OCI-LY1 (cell line): ENCODE measurements around the gene FAM136A.

Source experiments
- H2AFZ ChIP-seq: fragments of 200-600 bp; sonication (generic), shearing (Covaris generic); 2 replicates; pipeline ENCODE4 v1.6.0; 2014; ENCODE audit warnings: antibody characterized with exemption, mild to moderate bottlenecking, low read length
- H3F3A ChIP-seq: fragments of 200-600 bp; sonication (generic), shearing (Covaris generic); 2 replicates; pipeline ENCODE4 v1.6.0; 2014; ENCODE audit warnings: mild to moderate bottlenecking, antibody characterized with exemption, low read length, moderate library complexity; ENCODE audit not compliant: insufficient read depth
- H3K27ac ChIP-seq: fragments of 200-600 bp; sonication (generic); 2 replicates; pipeline ENCODE4 v1.5.1; 2014; ENCODE audit warnings: low read length, mixed run types, mild to moderate bottlenecking, low read depth; ENCODE audit not compliant: poor library complexity, severe bottlenecking
- H3K27me3 ChIP-seq: fragments of 200-600 bp; sonication (generic); 2 replicates; pipeline ENCODE4 v1.6.0; 2014; ENCODE audit warnings: antibody characterized with exemption, mild to moderate bottlenecking, low read length, moderate library complexity; ENCODE audit not compliant: insufficient read depth
- H3K36me3 ChIP-seq: fragments of 200-600 bp; sonication (generic); 2 replicates; pipeline ENCODE4 v1.6.1; 2014; ENCODE audit warnings: mild to moderate bottlenecking, antibody characterized with exemption, low read length, moderate library complexity, mixed read lengths; ENCODE audit not compliant: insufficient read depth
- H3K4me1 ChIP-seq: fragments of 200-600 bp; sonication (generic); 2 replicates; pipeline ENCODE4 v1.5.1; 2014; ENCODE audit warnings: mild to moderate bottlenecking, low read length, moderate library complexity; ENCODE audit not compliant: insufficient read depth, severe bottlenecking
- H3K4me2 ChIP-seq: fragments of 200-600 bp; sonication (generic), shearing (Covaris generic); 2 replicates; pipeline ENCODE4 v1.6.1; 2014; ENCODE audit warnings: low read length
- H3K4me3 ChIP-seq: fragments of 200-600 bp; sonication (generic); 2 replicates; pipeline ENCODE4 v1.5.1; 2014; ENCODE audit warnings: low read length, low read depth, mild to moderate bottlenecking, mixed read lengths; ENCODE audit not compliant: poor library complexity, severe bottlenecking
- H3K79me2 ChIP-seq: fragments of 200-600 bp; shearing (Covaris generic); 2 replicates; pipeline ENCODE4 v1.6.1; 2016; ENCODE audit warnings: mixed run types, low read length, mixed read lengths; ENCODE audit not compliant: insufficient read depth
- H3K9ac ChIP-seq: fragments of 200-600 bp; sonication (generic), shearing (Covaris generic); 2 replicates; pipeline ENCODE4 v1.6.1; 2014; ENCODE audit warnings: mild to moderate bottlenecking, low read length, mixed read lengths
- H3K9me2 ChIP-seq: fragments of 200-600 bp; sonication (generic), shearing (Covaris generic); 2 replicates; pipeline ENCODE4 v1.6.1; 2014; ENCODE audit warnings: low read depth, mild to moderate bottlenecking, low read length, mixed read lengths
- H3K9me3 ChIP-seq: fragments of 200-600 bp; shearing (Covaris generic); 2 replicates; pipeline ENCODE4 v1.6.1; 2014; ENCODE audit warnings: low read length, mixed read lengths
- H4K20me1 ChIP-seq: fragments of 200-600 bp; sonication (generic), shearing (Covaris generic); 2 replicates; pipeline ENCODE4 v1.6.0; 2016; ENCODE audit warnings: mild to moderate bottlenecking, low read length; ENCODE audit not compliant: insufficient read depth
- CTCF ChIP-seq: fragments of 200-600 bp; sonication (generic), shearing (Covaris generic); IDR thresholded peaks from 2 replicates; pipeline ENCODE4 v1.5.1; 2017; ENCODE audit warnings: mild to moderate bottlenecking, antibody characterized with exemption, low read length, moderate library complexity, mixed read lengths
- EZH2 ChIP-seq: fragments of 200-600 bp; sonication (generic), shearing (Covaris generic); IDR thresholded peaks from 2 replicates; pipeline ENCODE4 v1.8.0; 2017; ENCODE audit warnings: borderline replicate concordance, mixed run types, mild to moderate bottlenecking, antibody characterized with exemption, low read length, moderate library complexity, mixed read lengths

The FAM136A gene

GRCh38 chr2:70322518-70322917 is 20.7 kb upstream of the FAM136A start:
- H3K9me3 ChIP-seq, result no peaks in the 10 kb centered on the region
- H3K9me2 ChIP-seq, result no peaks in the 10 kb centered on the region
- H3K4me1 ChIP-seq, result no peaks in the 10 kb centered on the region
- no peaks in the 10 kb centered on the region for H3K79me2 ChIP-seq
- no peaks in the 10 kb centered on the region for H3K36me3 ChIP-seq
- no peaks in the 10 kb centered on the region for H3F3A ChIP-seq
- H3K27ac ChIP-seq, result no peak overlapping the region
- H2AFZ ChIP-seq, result no peak overlapping the region
- TF ChIP-seq CTCF (no peak), EZH2 (no peak)
- H3K27me3 ChIP-seq, result peaks cover 4% of the 10 kb centered on the region
- no peaks in the 10 kb centered on the region for H4K20me1 ChIP-seq
- no peak overlapping the region for H3K4me3 ChIP-seq
- H3K4me2 ChIP-seq, result no peak overlapping the region
- no peak overlapping the region for H3K9ac ChIP-seq

- TF ChIP-seq EZH2 (no peak), CTCF (no peak)
- no peak overlapping the region for H3K27ac ChIP-seq
Observed at GRCh38 chr2:70321370-70321769, 19.5 kb upstream of the FAM136A start.

GRCh38 chr2:70314640-70315039 is 12.8 kb upstream of the FAM136A start:
- no peaks in the 10 kb centered on the region for H3K4me1 ChIP-seq
- H3K9me2 ChIP-seq, result no peaks in the 10 kb centered on the region
- H3K27ac ChIP-seq, result no peak overlapping the region
- H3K79me2 ChIP-seq, result no peaks in the 10 kb centered on the region
- no peak for TF ChIP-seq EZH2
- no peak for TF ChIP-seq CTCF
- no peaks in the 10 kb centered on the region for H3K36me3 ChIP-seq
- no peaks in the 10 kb centered on the region for H3K27me3 ChIP-seq
- H4K20me1 ChIP-seq, result no peaks in the 10 kb centered on the region
- no peaks in the 10 kb centered on the region for H3F3A ChIP-seq
- H3K9me3 ChIP-seq, result no peaks in the 10 kb centered on the region
- H3K4me3 ChIP-seq, result no peak overlapping the region
- H2AFZ ChIP-seq, result no peak overlapping the region
- no peak overlapping the region for H3K9ac ChIP-seq
- H3K4me2 ChIP-seq, result no peak overlapping the region

More at GRCh38 chr2:70321370-70321769, 19.5 kb upstream of the FAM136A start:
- no peaks in the 10 kb centered on the region for H3K9me3 ChIP-seq
- peaks cover 4% of the 10 kb centered on the region for H3K27me3 ChIP-seq
- H3K4me1 ChIP-seq, result no peaks in the 10 kb centered on the region
- no peaks in the 10 kb centered on the region for H3K79me2 ChIP-seq
- H4K20me1 ChIP-seq, result no peaks in the 10 kb centered on the region
- no peak overlapping the region for H3K4me2 ChIP-seq
- H3K9ac ChIP-seq, result no peak overlapping the region
- H3K9me2 ChIP-seq, result no peaks in the 10 kb centered on the region
- H3K36me3 ChIP-seq, result no peaks in the 10 kb centered on the region
- H3F3A ChIP-seq, result no peaks in the 10 kb centered on the region
- no peak overlapping the region for H2AFZ ChIP-seq
- H3K4me3 ChIP-seq, result no peak overlapping the region
